ENCODE data around the gene MED31.
"Not testable (repeated sequence)": the region's sequence is repeated elsewhere in the genome, so short reads cannot be mapped to it uniquely, and the experiment has no call there.

The MED31 gene

DNA sequence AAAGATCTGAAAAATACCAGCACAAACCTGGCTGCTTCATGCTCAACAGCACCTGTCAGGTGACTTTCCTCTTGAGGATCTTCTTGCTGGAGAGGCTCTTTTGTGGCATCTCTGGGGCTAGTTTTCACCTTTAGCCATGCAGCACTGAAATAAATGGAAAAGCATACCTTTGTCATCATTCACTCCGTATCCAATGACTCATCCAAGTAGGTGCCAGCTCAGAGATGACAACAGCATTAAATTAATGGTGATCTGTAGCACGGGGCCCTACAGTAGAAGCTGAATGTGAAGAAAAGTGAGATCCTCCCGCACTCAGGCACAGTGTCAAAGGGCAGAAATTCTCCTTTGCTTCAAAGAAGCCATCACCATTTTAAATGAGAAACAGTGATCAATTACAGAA lies 43.1 kb downstream of the MED31 start:
- DNase-seq = no peak

DNA sequence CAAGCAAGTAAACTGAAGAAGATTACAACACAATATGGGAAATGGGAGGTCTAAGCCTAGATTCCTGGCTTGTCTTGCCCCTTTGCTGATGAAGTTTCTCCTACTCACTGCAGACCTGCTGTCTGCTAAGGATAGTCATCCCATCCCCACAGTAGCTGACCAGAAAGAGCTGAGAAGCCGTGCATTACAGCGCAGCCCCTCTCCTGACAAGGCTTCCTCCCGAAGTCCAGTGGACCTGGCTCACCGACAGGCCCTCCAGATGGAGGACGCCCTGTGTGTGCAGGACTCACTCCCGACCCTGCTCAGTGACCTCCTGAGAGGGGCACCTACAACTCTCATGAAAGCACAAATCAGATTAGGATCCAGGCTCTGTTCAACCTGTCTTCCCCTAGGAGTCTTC lies 46.3 kb downstream of the MED31 start:
- no peak for DNase-seq

DNA sequence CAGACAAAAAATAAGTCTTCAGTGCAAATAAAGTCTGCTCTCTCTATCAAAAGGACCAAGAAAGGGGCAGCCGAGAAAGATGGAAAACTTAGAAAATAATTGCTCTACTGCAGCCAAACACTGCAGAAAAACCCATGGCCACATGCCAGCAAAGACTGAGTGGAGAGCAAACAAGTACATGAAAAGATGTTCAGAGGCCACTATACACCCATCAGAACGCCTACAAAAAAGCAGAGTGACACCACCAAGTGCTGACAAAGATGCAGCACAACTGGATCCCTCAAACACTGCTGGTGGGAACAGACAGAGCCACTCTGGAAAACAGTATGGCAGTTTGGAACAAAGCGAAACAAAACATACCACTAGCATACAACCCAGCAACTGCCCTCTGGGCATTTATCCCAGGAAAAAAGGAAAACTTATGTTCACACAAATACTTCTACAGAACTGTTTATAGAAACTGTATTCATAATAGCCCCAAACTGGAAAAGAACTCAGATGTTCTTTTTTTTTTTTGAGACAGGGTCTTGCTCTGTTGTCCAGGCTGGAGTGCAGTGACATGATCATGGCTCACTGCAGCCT lies 47.6 kb downstream of the MED31 start:
- DNase-seq = no peak

DNA sequence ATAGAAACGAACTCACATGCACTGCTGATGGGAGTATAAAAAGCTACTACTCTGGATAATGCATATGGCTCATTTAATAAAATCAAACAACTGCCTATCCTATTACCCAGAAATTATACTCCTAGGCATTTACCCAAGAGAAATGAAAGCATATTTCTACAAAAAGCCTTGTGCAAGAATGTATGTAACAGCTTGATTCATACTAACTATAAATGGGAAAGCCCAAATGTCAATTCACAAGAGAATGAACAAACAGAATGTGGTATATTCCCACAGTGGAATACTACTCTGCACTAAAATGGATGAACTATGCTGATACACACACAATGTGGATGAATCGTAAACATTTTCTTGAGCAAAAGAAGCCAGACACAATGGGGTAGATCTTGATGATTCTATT lies 49.3 kb downstream of the MED31 start:
- no peak for DNase-seq

DNA sequence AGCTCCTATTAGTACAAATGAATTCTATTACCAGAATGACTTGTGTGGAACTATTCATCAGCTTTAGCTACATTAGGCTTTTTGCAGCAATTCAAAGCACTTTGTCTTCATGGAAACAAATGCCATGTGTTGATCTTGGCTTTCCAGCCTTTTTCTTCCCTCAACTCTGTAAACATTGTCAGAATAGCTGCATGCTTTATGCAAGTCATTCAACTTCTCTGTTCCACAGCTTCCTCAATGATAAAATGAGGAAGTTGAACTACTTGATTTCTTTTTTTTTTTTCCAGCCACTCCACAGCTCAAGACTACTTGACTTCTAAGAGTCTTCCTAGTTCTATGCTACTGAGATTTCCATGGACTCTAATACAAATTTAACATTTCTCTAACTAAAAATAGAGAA lies 52.0 kb downstream of the MED31 start:
- no peak for DNase-seq

DNA sequence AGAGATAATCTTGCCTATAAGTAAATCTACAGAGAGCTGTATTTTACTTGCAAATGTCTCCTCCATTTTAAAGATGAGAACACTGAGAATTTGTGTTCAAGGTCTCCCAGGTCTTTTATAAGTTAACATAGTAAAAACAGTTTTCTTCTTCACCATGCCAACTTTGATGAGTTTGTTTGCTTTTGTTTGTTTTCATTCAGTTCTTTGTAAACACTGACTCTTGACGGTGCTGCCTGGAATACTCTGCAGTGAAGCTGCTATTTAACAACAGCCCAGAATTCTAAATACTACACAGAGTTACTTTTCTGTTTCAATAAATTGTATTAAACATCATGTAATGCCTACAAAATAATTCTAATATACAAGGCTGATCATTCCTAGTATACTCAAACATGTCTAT lies 53.7 kb downstream of the MED31 start:
- DNase-seq = no peak

DNA sequence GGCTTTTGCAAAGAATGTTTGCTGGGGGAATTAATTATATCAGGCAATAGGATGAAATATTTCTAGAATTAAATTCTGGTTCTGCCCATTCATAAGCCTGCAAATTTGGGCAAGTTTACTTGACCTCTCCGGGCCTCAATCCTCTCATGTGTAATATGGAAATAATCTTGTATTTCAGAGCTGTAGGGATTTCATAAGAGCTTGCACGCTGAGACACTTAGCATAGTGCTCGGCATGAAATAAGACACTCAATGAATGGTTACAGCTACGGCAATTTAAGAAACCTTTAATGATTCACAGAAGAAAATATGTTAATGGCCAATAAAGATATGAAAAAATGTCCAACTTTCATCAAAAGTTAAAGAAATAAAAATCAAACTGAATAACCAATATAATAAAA lies 54.5 kb downstream of the MED31 start:
- no peak for DNase-seq

DNA sequence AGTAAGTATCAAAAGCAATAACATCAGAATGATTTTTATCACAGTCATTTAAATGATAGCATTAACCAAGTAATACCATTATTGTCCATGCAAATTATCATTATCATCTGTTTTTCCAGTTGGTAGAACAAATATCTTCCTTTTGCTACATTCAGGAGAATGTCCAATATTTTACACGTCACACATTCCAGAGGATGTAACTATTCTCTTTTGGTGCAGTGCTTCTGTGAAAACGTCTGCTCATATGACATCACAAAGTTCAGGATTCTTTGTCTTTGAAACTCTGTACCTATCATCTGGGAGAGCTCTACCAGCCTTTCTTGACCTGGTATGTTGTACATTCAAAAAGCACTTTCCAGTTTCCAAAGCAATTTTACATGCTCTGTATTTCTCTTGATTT lies 54.9 kb downstream of the MED31 start:
- DNase-seq = no peak

DNA sequence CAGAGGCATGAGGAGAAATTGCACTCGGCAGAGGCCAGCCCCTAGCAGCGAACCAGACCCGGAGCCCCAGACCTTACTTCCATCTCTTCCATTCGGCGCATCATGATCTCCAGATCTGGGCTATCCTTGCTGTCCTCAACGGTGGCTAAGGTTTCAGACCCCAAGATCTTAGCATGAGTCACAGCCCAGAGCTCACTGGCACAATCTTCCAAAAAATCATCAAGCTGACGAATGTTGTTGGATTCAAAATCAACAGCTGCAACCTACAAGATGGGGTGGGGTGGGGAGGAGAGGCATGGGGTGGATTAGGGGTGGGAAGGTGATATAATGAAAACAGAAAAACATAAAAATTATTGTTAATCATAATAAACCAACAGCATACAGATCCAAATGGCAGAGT lies 55.3 kb downstream of the MED31 start:
- DNase-seq = no peak

DNA sequence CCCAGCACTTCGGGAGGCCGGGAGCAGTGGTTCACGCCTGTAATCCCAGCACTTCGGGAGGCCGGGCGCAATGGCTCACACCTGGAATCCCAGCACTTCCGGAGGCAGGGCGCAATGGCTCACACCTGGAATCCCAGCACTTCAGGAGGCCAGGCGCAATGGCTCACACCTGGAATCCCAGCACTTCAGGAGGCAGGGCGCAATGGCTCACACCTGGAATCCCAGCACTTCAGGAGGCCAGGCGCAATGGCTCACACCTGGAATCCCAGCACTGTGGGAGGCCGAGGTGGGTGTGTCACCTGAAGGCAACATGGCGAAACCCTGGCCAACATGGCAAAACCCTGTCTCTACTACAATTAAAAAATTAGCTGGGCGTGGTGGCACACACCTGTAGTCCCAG lies 58.0 kb downstream of the MED31 start:
- not testable (repeated sequence) for DNase-seq
